ENCODE data around the gene SPATA16.
"Not testable (repeated sequence)": the region's sequence is repeated elsewhere in the genome, so short reads cannot be mapped to it uniquely, and the experiment has no call there.

SPATA16 gene

GRCh38 chr3:173055228-173055933, 85.7 kb downstream of the SPATA16 start:
- DNase-seq, result no peak

GRCh38 chr3:173049360-173049759, 91.7 kb downstream of the SPATA16 start:
- no peak for DNase-seq

GRCh38 chr3:173045770-173046382, 95.2 kb downstream of the SPATA16 start:
- DNase-seq, result no peak

GRCh38 chr3:173044998-173045397, 96.0 kb downstream of the SPATA16 start:
- DNase-seq, result no peak

- no peak for DNase-seq
Observed at GRCh38 chr3:173043757-173044156, 97.3 kb downstream of the SPATA16 start.

GRCh38 chr3:173038484-173038871, 102.6 kb downstream of the SPATA16 start:
- no peak for DNase-seq

GRCh38 chr3:173037840-173038483, 103.1 kb downstream of the SPATA16 start:
- DNase-seq, result no peak

- DNase-seq, result no peak
Observed at GRCh38 chr3:173030273-173030672, 110.8 kb downstream of the SPATA16 start.

GRCh38 chr3:173028351-173028750, 112.7 kb downstream of the SPATA16 start:
- no peak for DNase-seq

GRCh38 chr3:173027429-173027828, 113.6 kb downstream of the SPATA16 start:
- no peak for DNase-seq

- no peak for DNase-seq
Observed at GRCh38 chr3:173025941-173026340, 115.1 kb downstream of the SPATA16 start.

- DNase-seq, result no peak
Observed at GRCh38 chr3:173021547-173022185, 119.4 kb downstream of the SPATA16 start.

GRCh38 chr3:173020128-173020527, 120.9 kb downstream of the SPATA16 start:
- DNase-seq, result not testable (repeated sequence)

- no peak for DNase-seq
Observed at GRCh38 chr3:173019378-173019777, 121.7 kb downstream of the SPATA16 start.

GRCh38 chr3:173018758-173019157, 122.3 kb downstream of the SPATA16 start:
- DNase-seq, result no peak

GRCh38 chr3:173013219-173013832, 127.7 kb downstream of the SPATA16 start:
- DNase-seq, result no peak

- DNase-seq, result no peak
Observed at GRCh38 chr3:173009410-173009809, 131.6 kb downstream of the SPATA16 start.

GRCh38 chr3:173008978-173009377, 132.1 kb downstream of the SPATA16 start:
- DNase-seq, result no peak

- no peak for DNase-seq
Observed at GRCh38 chr3:173007079-173007723, 133.8 kb downstream of the SPATA16 start.

GRCh38 chr3:173006006-173006405, 135.0 kb downstream of the SPATA16 start:
- no peak for DNase-seq

- no peak for DNase-seq
Observed at GRCh38 chr3:173004681-173005080, 136.4 kb downstream of the SPATA16 start.

GRCh38 chr3:173003956-173004355, 137.1 kb downstream of the SPATA16 start:
- no peak for DNase-seq

- no peak for DNase-seq
Observed at GRCh38 chr3:173003471-173003870, 137.6 kb downstream of the SPATA16 start.

Data from RPMI8226 (cell line).